Stomach (tissue), 9 donors: ENCODE data around the gene RGS6. TPM values are rescaled to one million over a fixed set of nuclear protein-coding genes. Genes with fewer than 3 reads are reported as not detected.

Experiments
- DNase-seq, 2 donors: peaks; one replicate each; pipeline versions ENCODE4 v3.0.0 to v3.0.0-alpha.2; 2013 to 2019
- H3K27ac ChIP-seq, 5 donors: fragments of 200-600 bp in 4 of 5; sonication (generic) in 4 of 5; one replicate each; pipeline ENCODE4 v1.5.1; 2013 to 2019; ENCODE audit warnings: mild to moderate bottlenecking in 1 of 5, moderate library complexity in 1 of 5
- H3K27me3 ChIP-seq, 3 donors: fragments of 200-600 bp; sonication (generic); one replicate each; pipeline ENCODE4 v1.5.1; 2017 to 2019; ENCODE audit warnings: mixed run types in 1 of 3
- H3K36me3 ChIP-seq, 4 donors: fragments of 200-600 bp; sonication (generic); 1 replicate in 3 of 4; 2 replicates in 1 of 4; pipeline ENCODE4 v1.5.1; 2016 to 2019
- H3K4me1 ChIP-seq, 4 donors: fragments of 200-600 bp; sonication (generic); one replicate each; pipeline ENCODE4 v1.5.1; 2016 to 2019
- H3K4me3 ChIP-seq, 4 donors: fragments of 200-600 bp; sonication (generic) in 3 of 4; one replicate each; pipeline ENCODE4 v1.5.1; 2016 to 2019; ENCODE audit warnings: mild to moderate bottlenecking in 1 of 4
- H3K9me3 ChIP-seq, 4 donors: fragments of 200-600 bp; sonication (generic); one replicate each; pipeline ENCODE4 v1.5.1; 2016 to 2019
- EP300 ChIP-seq: sonication (generic); formaldehyde crosslinking; IDR thresholded peaks from one replicate; pipeline ENCODE4 v1.6.1; 2017; ENCODE audit warnings: antibody characterized with exemption
- POLR2A ChIP-seq, 4 donors: fragments of 450-650 bp; IDR thresholded peaks; one replicate each; pipeline ENCODE4 v1.6.1; 2016; ENCODE audit warnings: antibody characterized with exemption in 4 of 4, control low read depth in 2 of 4, mild to moderate bottlenecking in 1 of 4, moderate library complexity in 1 of 4
- POLR2AphosphoS5 ChIP-seq, 3 donors: sonication (generic); formaldehyde crosslinking; IDR thresholded peaks; one replicate each; pipeline ENCODE4 v1.6.1; 2016; ENCODE audit warnings: antibody characterized with exemption in 3 of 3
- WGBS, 5 donors: extraction: QIAGEN DNeasy Blood & Tissue Kit in 3 of 5; methylation state at CpG; one replicate each; pipeline versions ENCODE4 v1.1.5 to v1.1.7; 2013 to 2018; 5-methylcytosine and 5-hydroxymethylcytosine counted together
- intact Hi-C: fragments of 100-400 bp; cut with DNase I; formaldehyde crosslinking; loops from one replicate; pipeline ENCODE4 v1.15.1; 2023; ENCODE audit warnings: low total_unique reads
- polyA plus RNA-seq, 3 donors: library from polyadenylated mRNA; stranded (reverse); fragments of 200-250 nt; gene quantifications; one replicate each; pipeline ENCODE4 v1.2.3, GENCODE V29; 2013
- total RNA-seq, 5 donors: library from RNA; depleted of rRNA; stranded (reverse); fragments of >200 nt; gene quantifications; one replicate each; pipeline versions ENCODE4 v1.1.0 to v1.2.3, GENCODE V29; 2014 to 2016
- TF ChIP-seq, protein P1 (sequence below), 7 experiments: fragments of 450-650 bp in 4 of 7; fragments of 200-600 bp in 3 of 7; sonication (generic) in 3 of 7; IDR thresholded peaks; one replicate each; pipeline ENCODE4 v1.5.1; 2016 to 2019; ENCODE audit warnings: antibody characterized with exemption in 7 of 7, control low read depth in 2 of 7, mild to moderate bottlenecking in 1 of 7
- donor health status: healthy with polysubstance abuse.
- donor health status: Bipolar disorder and iron deficiency.
- donor health status: healthy.

Gene RGS6
- total and polyA plus RNA-seq, 8 donors = 0.25 to 18.0 (median 0.92) TPM; not detected in 1

DNA sequence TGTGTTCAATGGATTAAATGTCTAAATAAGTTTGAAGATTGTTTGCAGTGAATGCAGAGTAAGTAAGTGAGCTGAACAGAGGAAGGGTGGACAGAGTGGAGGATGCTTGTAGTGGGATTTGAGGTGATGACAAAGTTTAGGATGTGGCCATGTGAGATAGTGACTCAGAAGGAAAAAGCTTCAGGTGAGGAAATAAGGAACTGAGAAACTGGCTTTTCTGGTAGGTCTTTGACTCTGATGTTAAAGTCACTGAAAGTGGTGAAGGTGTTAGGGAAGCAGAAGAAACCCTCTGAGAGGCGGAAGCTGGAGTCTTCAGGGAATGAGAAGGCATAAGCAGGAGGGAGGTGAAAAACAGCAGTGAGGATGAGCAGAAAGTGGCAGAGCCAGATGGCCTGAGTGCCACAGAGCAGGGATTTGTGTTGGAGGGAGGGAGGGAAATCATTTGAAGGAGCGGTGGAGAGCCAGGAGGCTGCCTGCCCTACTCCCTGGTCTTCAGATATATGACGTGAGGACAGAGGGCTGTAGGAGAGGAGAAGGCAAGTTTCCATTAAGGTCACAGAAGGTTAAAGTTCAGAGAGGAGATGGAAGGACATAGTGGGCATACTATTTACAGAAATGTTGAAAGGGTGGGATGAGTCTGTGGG is 24.8 kb downstream of the RGS6 start:
- 41 to 69% (median 56%) methylated on average over 3 of the region's 3 CpGs for WGBS, 5 donors
- H3K4me3 ChIP-seq = no peak overlapping the region
- H3K27ac ChIP-seq = no peak overlapping the region
- no peaks in the 10 kb centered on the region for H3K4me1 ChIP-seq
- TF ChIP-seq EP300 = no peak
- TF ChIP-seq, protein P1, sequence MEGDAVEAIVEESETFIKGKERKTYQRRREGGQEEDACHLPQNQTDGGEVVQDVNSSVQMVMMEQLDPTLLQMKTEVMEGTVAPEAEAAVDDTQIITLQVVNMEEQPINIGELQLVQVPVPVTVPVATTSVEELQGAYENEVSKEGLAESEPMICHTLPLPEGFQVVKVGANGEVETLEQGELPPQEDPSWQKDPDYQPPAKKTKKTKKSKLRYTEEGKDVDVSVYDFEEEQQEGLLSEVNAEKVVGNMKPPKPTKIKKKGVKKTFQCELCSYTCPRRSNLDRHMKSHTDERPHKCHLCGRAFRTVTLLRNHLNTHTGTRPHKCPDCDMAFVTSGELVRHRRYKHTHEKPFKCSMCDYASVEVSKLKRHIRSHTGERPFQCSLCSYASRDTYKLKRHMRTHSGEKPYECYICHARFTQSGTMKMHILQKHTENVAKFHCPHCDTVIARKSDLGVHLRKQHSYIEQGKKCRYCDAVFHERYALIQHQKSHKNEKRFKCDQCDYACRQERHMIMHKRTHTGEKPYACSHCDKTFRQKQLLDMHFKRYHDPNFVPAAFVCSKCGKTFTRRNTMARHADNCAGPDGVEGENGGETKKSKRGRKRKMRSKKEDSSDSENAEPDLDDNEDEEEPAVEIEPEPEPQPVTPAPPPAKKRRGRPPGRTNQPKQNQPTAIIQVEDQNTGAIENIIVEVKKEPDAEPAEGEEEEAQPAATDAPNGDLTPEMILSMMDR (IDR thresholded peaks at IDR 0.05) = no peak
- peaks cover 0 to 6% (median 0%) of the 10 kb centered on the region in 3 donors for H3K27me3 ChIP-seq
- DNase-seq = no peak
- no peaks in the 10 kb centered on the region for H3K36me3 ChIP-seq
- intact Hi-C loops = no loop called here
- no peaks in the 10 kb centered on the region for H3K9me3 ChIP-seq

DNA sequence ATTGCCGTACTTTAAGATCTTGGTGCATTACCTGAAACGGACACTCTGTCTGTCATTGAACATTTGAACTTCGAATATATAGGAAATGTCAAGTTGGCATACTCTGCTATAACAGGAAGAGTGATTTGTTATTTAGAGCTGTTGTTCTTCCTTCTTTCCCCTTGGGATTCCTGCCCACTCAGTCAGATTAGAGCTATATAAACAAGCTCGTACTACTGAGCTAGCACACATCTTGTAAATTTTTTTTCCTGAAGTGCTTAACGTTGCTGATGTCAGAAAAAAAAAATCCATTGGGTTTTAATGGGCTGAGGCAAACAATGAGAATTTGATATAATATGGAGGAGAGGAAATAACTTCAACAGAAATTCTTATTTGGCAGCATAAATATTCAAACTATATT is 26.8 kb downstream of the RGS6 start:
- TF ChIP-seq POLR2AphosphoS5 (IDR thresholded peaks at IDR 0.05) (no peak), POLR2A (IDR thresholded peaks at IDR 0.05) (no peak), EP300 (no peak)
- TF ChIP-seq, protein P1 (IDR thresholded peaks at IDR 0.05) = no peak
- intact Hi-C loops = no loop called here
- no peak overlapping the region for H3K27ac ChIP-seq

DNA sequence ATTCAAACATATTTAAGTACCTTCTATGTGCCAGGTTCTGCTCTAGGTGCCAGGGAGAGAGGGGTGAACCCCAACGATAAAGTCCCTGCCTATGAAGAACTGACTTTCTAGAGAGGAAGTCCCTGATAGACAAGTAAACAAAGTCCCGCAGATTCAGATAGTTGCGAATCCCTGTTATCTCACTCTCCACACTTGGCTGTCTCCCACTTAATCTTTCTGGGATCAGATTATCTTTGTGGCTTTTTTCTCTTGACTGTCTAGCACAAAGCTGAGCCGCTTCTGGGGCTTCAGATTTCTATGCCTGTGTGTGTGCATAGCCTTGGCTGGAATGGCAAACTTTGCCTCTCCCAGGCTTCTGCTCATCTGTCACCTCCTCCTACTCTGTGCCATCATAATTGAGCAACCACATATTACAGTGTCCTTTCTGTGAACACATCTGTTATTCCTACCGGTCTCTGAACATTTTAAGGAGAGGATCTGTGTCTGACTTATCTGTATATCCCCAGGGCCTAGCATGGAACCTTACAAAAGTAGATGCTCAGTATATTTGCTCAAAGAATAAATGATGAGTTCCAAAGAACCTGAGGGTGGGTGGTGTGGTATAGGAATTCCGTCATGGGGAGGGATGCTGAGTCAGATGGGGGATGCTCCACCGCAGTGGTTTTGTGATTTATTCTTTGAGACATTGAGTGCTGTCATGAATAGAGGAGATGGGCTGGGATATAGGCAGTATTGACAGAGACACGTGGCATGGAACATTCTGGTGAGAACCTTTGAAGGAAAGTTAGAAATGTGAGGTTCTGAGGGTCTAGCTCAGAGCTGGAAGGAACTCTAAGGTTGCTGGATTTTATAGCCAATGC is 28.5 kb downstream of the RGS6 start:
- Histone ChIP-seq H3K27me3 (peaks cover 0 to 2% (median 0%) of the 10 kb centered on the region in 3 donors), H3K27ac (no peak overlapping the region), H3K4me1 (no peaks in the 10 kb centered on the region), H3K4me3 (no peak overlapping the region), H3K36me3 (no peaks in the 10 kb centered on the region), H3K9me3 (no peaks in the 10 kb centered on the region)
- no peak for TF ChIP-seq POLR2AphosphoS5 (IDR thresholded peaks at IDR 0.05)
- TF ChIP-seq, protein P1 (IDR thresholded peaks at IDR 0.05) = no peak
- TF ChIP-seq POLR2A (IDR thresholded peaks at IDR 0.05) = no peak
- TF ChIP-seq EP300 = no peak
- WGBS, 5 donors = 53 to 74% (median 57%) methylated on average over 8 of the region's 8 CpGs
- intact Hi-C loops = no loop called here
- no peak for DNase-seq

More for the DNA sequence above, 26.8 kb downstream of the RGS6 start:
- H3K4me1 ChIP-seq = no peaks in the 10 kb centered on the region
- H3K4me3 ChIP-seq = no peak overlapping the region
- DNase-seq = peak in 1 of 2 donors; percentile 41
- WGBS, 5 donors = 30 to 43% (median 33%) methylated on average over 5 of the region's 5 CpGs
- H3K27me3 ChIP-seq = peaks cover 0 to 6% (median 0%) of the 10 kb centered on the region in 3 donors
- no peaks in the 10 kb centered on the region for H3K36me3 ChIP-seq
- H3K9me3 ChIP-seq = no peaks in the 10 kb centered on the region

DNA sequence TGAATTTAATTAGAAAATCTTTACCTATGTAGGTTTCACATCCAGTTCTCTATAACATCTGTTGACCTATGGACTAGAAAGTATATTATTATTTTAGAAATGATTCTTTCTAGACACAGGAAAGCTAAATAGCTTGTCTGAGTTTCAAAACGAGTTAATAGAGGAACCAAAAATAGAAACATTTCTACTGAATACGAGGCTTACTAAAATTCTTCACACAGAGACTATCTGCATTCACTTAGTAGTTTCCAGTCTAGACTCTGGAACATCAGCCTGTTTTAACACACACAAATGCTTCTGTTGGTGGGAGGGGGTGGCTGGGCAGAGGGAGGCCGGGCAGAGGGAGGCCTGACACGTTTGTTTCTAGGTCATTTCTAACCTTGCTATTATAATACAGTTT is 29.7 kb downstream of the RGS6 start:
- no peak for TF ChIP-seq EP300
- TF ChIP-seq, protein P1 (IDR thresholded peaks at IDR 0.05) = no peak
- TF ChIP-seq POLR2AphosphoS5 (IDR thresholded peaks at IDR 0.05) = no peak
- no peak for TF ChIP-seq POLR2A (IDR thresholded peaks at IDR 0.05)
- H3K27me3 ChIP-seq = no peaks in the 10 kb centered on the region
- H3K4me3 ChIP-seq = no peak overlapping the region
- WGBS, 5 donors = 44 to 51% (median 49%) methylated on average over 4 of the region's 4 CpGs
- H3K27ac ChIP-seq = no peak overlapping the region
- no peaks in the 10 kb centered on the region for H3K9me3 ChIP-seq
- H3K4me1 ChIP-seq = no peaks in the 10 kb centered on the region
- no peaks in the 10 kb centered on the region for H3K36me3 ChIP-seq
- intact Hi-C loops = no loop called here
- no peak for DNase-seq
